OCI-LY3 (cell line): ENCODE measurements around the gene TCF23.

ENCODE experiments used
- H2AFZ ChIP-seq: fragments of 200-600, 300-600 bp; shearing (Covaris generic); 2 replicates; pipeline ENCODE4 v1.6.0; 2014; ENCODE audit warnings: antibody characterized with exemption, low read depth, low read length
- H3K27ac ChIP-seq: fragments of 200-600, 300-600 bp; sonication (generic); 2 replicates; pipeline ENCODE4 v1.5.1; 2014; ENCODE audit warnings: mild to moderate bottlenecking, low read length, moderate library complexity, mixed read lengths
- H3K27me3 ChIP-seq: fragments of 200-600, 300-600 bp; sonication (generic); 2 replicates; pipeline ENCODE4 v1.6.1; 2014; ENCODE audit warnings: low read depth, low read length, mixed read lengths
- H3K36me3 ChIP-seq: fragments of 200-600, 300-600 bp; sonication (generic); replicated peaks from 2 replicates; pipeline ENCODE3; 2014; ENCODE audit warnings: low read depth, low read length, mixed read lengths
- H3K4me1 ChIP-seq: fragments of 300-600, 200-600 bp; sonication (generic); 2 replicates; pipeline ENCODE4 v1.6.1; 2014; ENCODE audit warnings: low read length, mixed read lengths
- H3K4me2 ChIP-seq: fragments of 200-600, 300-600 bp; sonication (generic); 2 replicates; pipeline ENCODE4 v1.6.1; 2014; ENCODE audit warnings: low read length, mixed read lengths
- H3K4me3 ChIP-seq: fragments of 300-600, 200-600 bp; sonication (generic); 2 replicates; pipeline ENCODE4 v1.5.1; 2014; ENCODE audit warnings: antibody characterized with exemption, mild to moderate bottlenecking, low read length, moderate library complexity
- H3K79me2 ChIP-seq: fragments of 300-600, 200-600 bp; shearing (Covaris generic); 2 replicates; pipeline ENCODE4 v1.6.1; 2014; ENCODE audit warnings: mild to moderate bottlenecking, low read length, mixed read lengths
- H3K9ac ChIP-seq: fragments of 300-600, 200-600 bp; shearing (Covaris generic); 2 replicates; pipeline ENCODE4 v1.6.0; 2014; ENCODE audit warnings: mild to moderate bottlenecking, low read length, moderate library complexity
- H3K9me3 ChIP-seq: fragments of 200-600, 300-600 bp; shearing (Covaris generic); 2 replicates; pipeline ENCODE4 v1.6.1; 2014; ENCODE audit warnings: low read length, mixed read lengths; ENCODE audit not compliant: insufficient read depth
- H4K20me1 ChIP-seq: fragments of 200-600, 300-600 bp; sonication (generic); 2 replicates; pipeline ENCODE4 v1.6.1; 2016; ENCODE audit warnings: low read length, mixed read lengths; ENCODE audit not compliant: insufficient read depth
- EZH2phosphoT487 ChIP-seq: fragments of 200-600 bp; shearing (Covaris generic); IDR thresholded peaks from 2 replicates; pipeline ENCODE4 v1.6.1; 2018; ENCODE audit warnings: antibody characterized with exemption, mixed run types, low read depth
- TF ChIP-seq, protein P1 (sequence below): fragments of 200-600, 300-600 bp; sonication (generic); IDR thresholded peaks from 2 replicates; pipeline ENCODE4 v1.5.1; 2014; ENCODE audit warnings: antibody characterized with exemption, low read length, low read depth

Gene TCF23

DNA sequence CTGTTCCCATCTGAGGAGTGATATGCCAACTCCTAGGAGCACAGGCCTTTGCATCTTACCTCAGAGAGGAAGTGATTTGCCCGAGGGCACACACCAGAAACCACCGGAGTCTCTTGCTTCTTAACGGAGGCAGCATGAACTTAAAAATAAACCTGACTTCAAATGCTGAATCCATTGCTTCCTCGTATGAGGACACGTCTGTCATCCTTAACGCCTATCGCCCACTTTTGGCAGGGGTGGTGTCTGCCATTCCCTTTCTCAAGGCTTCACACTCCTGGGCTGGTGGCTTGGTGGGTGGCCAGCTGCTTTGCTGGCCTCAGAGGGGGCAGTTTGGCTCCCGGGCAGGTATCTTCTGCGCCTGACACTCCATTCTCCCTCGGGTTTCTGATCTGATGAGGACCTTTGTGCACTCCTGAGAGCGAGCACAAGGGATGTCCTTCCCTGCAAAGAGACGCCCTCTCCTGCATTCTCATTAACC, 13.3 kb upstream of the TCF23 start:
- H3K9me3 ChIP-seq: no peaks in the 10 kb centered on the region
- peaks cover 4% of the 10 kb centered on the region for H4K20me1 ChIP-seq
- TF ChIP-seq, protein P1, sequence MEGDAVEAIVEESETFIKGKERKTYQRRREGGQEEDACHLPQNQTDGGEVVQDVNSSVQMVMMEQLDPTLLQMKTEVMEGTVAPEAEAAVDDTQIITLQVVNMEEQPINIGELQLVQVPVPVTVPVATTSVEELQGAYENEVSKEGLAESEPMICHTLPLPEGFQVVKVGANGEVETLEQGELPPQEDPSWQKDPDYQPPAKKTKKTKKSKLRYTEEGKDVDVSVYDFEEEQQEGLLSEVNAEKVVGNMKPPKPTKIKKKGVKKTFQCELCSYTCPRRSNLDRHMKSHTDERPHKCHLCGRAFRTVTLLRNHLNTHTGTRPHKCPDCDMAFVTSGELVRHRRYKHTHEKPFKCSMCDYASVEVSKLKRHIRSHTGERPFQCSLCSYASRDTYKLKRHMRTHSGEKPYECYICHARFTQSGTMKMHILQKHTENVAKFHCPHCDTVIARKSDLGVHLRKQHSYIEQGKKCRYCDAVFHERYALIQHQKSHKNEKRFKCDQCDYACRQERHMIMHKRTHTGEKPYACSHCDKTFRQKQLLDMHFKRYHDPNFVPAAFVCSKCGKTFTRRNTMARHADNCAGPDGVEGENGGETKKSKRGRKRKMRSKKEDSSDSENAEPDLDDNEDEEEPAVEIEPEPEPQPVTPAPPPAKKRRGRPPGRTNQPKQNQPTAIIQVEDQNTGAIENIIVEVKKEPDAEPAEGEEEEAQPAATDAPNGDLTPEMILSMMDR: no peak
- no peak for TF ChIP-seq EZH2phosphoT487
- 0 out of 2 replicates have a peak overlapping the region, but pooled peaks have one; percentile 71 for H2AFZ ChIP-seq
- H3K27me3 ChIP-seq: no peaks in the 10 kb centered on the region
- no peak overlapping the region for H3K27ac ChIP-seq
- H3K4me1 ChIP-seq: peaks cover 12% of the 10 kb centered on the region
- no peak overlapping the region for H3K9ac ChIP-seq
- peaks cover 26% of the 10 kb centered on the region for H3K36me3 ChIP-seq
- no peak overlapping the region for H3K4me3 ChIP-seq
- H3K4me2 ChIP-seq: no peak overlapping the region
- peaks cover 21% of the 10 kb centered on the region for H3K79me2 ChIP-seq

DNA sequence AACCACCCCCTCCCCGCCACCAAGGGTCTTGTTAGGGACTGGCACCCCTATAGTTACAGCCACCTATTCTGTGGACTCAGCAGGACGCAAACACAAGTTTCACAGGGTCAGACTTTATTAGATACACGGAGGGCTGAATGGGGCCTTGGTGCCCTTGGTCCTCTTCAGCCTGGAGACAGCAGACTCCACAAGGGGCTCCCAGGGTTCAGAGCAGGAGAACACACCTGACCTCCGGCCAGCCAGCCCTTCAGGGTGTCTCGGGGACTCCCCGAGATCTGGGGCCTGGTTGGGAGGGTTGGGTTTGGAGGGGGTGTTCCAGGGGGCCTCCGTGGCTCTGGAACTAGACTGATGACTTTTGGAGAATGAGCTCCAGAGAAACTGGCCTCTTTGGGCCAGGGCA, 12.1 kb upstream of the TCF23 start:
- TF ChIP-seq, protein P1: no peak
- no peak for TF ChIP-seq EZH2phosphoT487
- Histone ChIP-seq H3K27ac (no peak overlapping the region), H2AFZ (no peak overlapping the region), H3K4me2 (no peak overlapping the region), H3K4me3 (no peak overlapping the region), H3K36me3 (peaks cover 13% of the 10 kb centered on the region), H3K4me1 (peaks cover 12% of the 10 kb centered on the region), H3K9ac (no peak overlapping the region), H4K20me1 (peaks cover 4% of the 10 kb centered on the region), H3K27me3 (no peaks in the 10 kb centered on the region), H3K9me3 (no peaks in the 10 kb centered on the region), H3K79me2 (peaks cover 21% of the 10 kb centered on the region)

DNA sequence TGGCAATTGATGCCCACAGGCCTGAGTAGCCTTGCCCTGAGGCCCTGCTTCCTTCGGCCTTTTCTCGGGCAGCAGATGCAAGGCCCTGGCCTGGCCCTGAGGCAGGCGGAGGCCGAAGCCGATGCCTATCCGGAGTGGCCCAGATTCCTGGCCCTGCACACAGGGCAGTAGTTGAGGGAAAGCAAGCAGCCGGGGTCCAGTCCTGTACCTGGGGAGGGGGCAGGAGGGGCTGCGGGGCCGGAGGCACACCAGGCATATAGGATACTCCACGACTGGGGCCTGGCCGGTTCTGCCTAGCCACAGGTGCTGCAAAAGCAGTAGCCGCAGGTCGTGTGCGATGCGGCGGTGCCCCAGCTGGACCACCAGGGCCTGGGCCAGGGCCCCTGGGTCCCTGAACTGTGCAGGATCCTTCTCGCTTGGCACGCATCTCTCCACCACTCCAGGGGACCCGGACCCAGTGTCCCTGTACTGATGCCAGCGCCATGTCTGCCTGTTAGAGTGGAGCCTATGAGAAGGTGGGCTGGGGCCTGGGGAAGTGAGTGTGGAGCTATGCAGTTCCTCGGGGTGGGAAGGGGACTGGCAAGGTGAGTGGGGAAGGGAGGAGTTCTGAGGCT, 11.4 kb upstream of the TCF23 start:
- Histone ChIP-seq H3K4me1 (peaks cover 12% of the 10 kb centered on the region), H3K9ac (no peak overlapping the region), H3K79me2 (peaks cover 20% of the 10 kb centered on the region), H3K36me3 (peaks cover 7% of the 10 kb centered on the region), H3K27me3 (no peaks in the 10 kb centered on the region), H3K9me3 (no peaks in the 10 kb centered on the region), H3K4me2 (no peak overlapping the region), H4K20me1 (peaks cover 4% of the 10 kb centered on the region), H3K27ac (no peak overlapping the region), H3K4me3 (no peak overlapping the region), H2AFZ (no peak overlapping the region)
- TF ChIP-seq, protein P1: no peak
- TF ChIP-seq EZH2phosphoT487: no peak

DNA sequence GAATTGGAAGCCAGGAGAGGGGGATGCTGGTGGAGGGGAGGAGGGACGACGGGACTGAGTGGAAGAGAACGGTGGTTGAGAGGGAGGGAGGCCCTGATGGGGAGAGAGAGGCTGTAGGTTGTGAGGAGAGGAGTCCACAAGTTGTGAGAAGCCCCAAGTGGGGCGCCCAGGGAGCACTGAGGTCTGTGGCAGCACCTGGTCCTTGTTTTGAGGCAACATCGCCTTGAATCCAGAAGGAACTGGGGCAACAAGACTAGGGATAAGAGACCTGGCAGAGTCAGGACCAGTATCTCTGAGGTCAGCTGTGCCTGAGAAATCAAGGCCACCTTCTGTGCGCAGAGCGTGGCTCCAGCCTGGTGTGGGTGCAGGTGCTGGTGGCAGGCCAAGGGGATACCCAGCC, 10.7 kb upstream of the TCF23 start:
- Histone ChIP-seq H2AFZ (no peak overlapping the region), H3K9ac (no peak overlapping the region), H3K4me3 (no peak overlapping the region), H3K9me3 (no peaks in the 10 kb centered on the region), H3K4me2 (no peak overlapping the region), H3K36me3 (peaks cover under 1% of the 10 kb centered on the region), H4K20me1 (peaks cover 4% of the 10 kb centered on the region; the same call in 1 of the 2 replicates), H3K4me1 (peaks cover 12% of the 10 kb centered on the region), H3K27me3 (peaks cover 2% of the 10 kb centered on the region; the same call in 1 of the 2 replicates), H3K79me2 (peaks cover 13% of the 10 kb centered on the region), H3K27ac (no peak overlapping the region)
- TF ChIP-seq EZH2phosphoT487: no peak
- TF ChIP-seq, protein P1: no peak
